IMR-90 (cell line): ENCODE data around the gene ANAPC7. TPM values are rescaled to one million over a fixed set of nuclear protein-coding genes. Genes with fewer than 3 reads are reported as not detected.

Experiments used
- ATAC-seq: fragments of 200-7000 bp; cut with Tn5 transposase; 2 replicates; pipeline ENCODE4 v1.9.1; 2020; ENCODE audit warnings: low read depth, mild to moderate bottlenecking, moderate library complexity
- Bru-seq: library from RNA; stranded (reverse); fragments of 400-500 nt; gene quantifications from one replicate; lab custom pipeline; 2021; lab: Mats Ljungman, UMichigan
- BruChase-seq, 2 experiments: library from RNA; stranded (reverse); fragments of 400-500 nt; gene quantifications; one replicate each; lab custom pipeline; 2021; lab: Mats Ljungman, UMichigan
- BruUV-seq: library from RNA; stranded (reverse); fragments of 400-500 nt; replicated peaks from 2 replicates; lab custom pipeline; 2021; lab: Mats Ljungman, UMichigan
- CTCF ChIA-PET: fragments of 300-600 bp; formaldehyde crosslinking; extraction: SDS; loops from one replicate; lab custom pipeline; 2021; ENCODE audit warnings: antibody characterized with exemption; lab: Yijun Ruan, JAX
- POLR2A ChIA-PET: fragments of 300-600 bp; sonication (Branson Sonifier 250); formaldehyde crosslinking; loops from one replicate; lab custom pipeline; 2022; ENCODE audit warnings: antibody characterized with exemption; ENCODE audit not compliant: unreplicated experiment; lab: Charles Lee
- DNase-seq: peaks from one replicate; pipeline ENCODE4 v3.0.0; 2013
- H2AFZ ChIP-seq: replicated peaks from 2 replicates; pipeline ENCODE3; 2013; ENCODE audit warnings: low read length, mild to moderate bottlenecking; ENCODE audit not compliant: poor library complexity
- H2AK5ac ChIP-seq: 2 replicates; pipeline ENCODE4 v1.6.1; 2013; ENCODE audit warnings: low read depth, low read length, inconsistent platforms
- H2AK9ac ChIP-seq: replicated peaks from 2 replicates; pipeline ENCODE3; 2013; ENCODE audit warnings: mild to moderate bottlenecking, low read depth, low read length, moderate library complexity; ENCODE audit not compliant: poor library complexity
- H2BK120ac ChIP-seq: 2 replicates; pipeline ENCODE4 v1.6.1; 2013; ENCODE audit warnings: low read depth, low read length, inconsistent platforms
- H2BK15ac ChIP-seq: 3 replicates; pipeline ENCODE4 v1.6.1; 2013; ENCODE audit warnings: low read depth, low read length, inconsistent platforms
- H2BK20ac ChIP-seq: 2 replicates; pipeline ENCODE4 v1.6.1; 2013; ENCODE audit warnings: low read depth, mild to moderate bottlenecking, inconsistent platforms, low read length, moderate library complexity
- H2BK5ac ChIP-seq: 2 replicates; pipeline ENCODE4 v1.6.1; 2013; ENCODE audit warnings: mild to moderate bottlenecking, low read depth, low read length, inconsistent platforms; ENCODE audit not compliant: poor library complexity, severe bottlenecking
- H3K14ac ChIP-seq: replicated peaks from 2 replicates; pipeline ENCODE4 v1.6.1; 2013; ENCODE audit warnings: low read depth, low read length, inconsistent platforms
- H3K18ac ChIP-seq: 2 replicates; pipeline ENCODE4 v1.6.1; 2013; ENCODE audit warnings: low read depth, low read length, control low read depth
- H3K23ac ChIP-seq: 2 replicates; pipeline ENCODE4 v1.6.1; 2013; ENCODE audit warnings: low read depth, low read length, inconsistent platforms
- H3K27ac ChIP-seq: 2 replicates; pipeline ENCODE4 v1.5.1; 2013; ENCODE audit warnings: mild to moderate bottlenecking, control low read depth, low read length; ENCODE audit not compliant: insufficient read depth
- H3K27me3 ChIP-seq: 2 replicates; pipeline ENCODE4 v1.6.1; 2013; ENCODE audit warnings: low read length; ENCODE audit not compliant: control insufficient read depth, insufficient read depth
- H3K36me3 ChIP-seq: 2 replicates; pipeline ENCODE4 v1.6.1; 2013; ENCODE audit warnings: low read length, mixed read lengths; ENCODE audit not compliant: control insufficient read depth, insufficient read depth
- H3K4ac ChIP-seq: 2 replicates; pipeline ENCODE4 v1.6.1; 2013; ENCODE audit warnings: low read depth, low read length, inconsistent platforms
- H3K4me1 ChIP-seq: 2 replicates; pipeline ENCODE4 v1.6.1; 2013; ENCODE audit warnings: low read length, mixed read lengths; ENCODE audit not compliant: control insufficient read depth, insufficient read depth
- H3K4me2 ChIP-seq: 2 replicates; pipeline ENCODE4 v1.6.1; 2013; ENCODE audit warnings: low read depth, mild to moderate bottlenecking, control low read depth, low read length, moderate library complexity
- H3K4me3 ChIP-seq: 2 replicates; pipeline ENCODE4 v1.5.1; 2013; ENCODE audit warnings: low read depth, mild to moderate bottlenecking, control low read depth, low read length, moderate library complexity; ENCODE audit not compliant: insufficient read depth
- H3K56ac ChIP-seq: 2 replicates; pipeline ENCODE4 v1.6.1; 2013; ENCODE audit warnings: low read length, inconsistent platforms; ENCODE audit not compliant: insufficient read depth; ENCODE audit errors: extremely low read depth
- H3K79me1 ChIP-seq, 2 experiments: 2 replicates each; pipeline ENCODE4 v1.6.1; 2013; ENCODE audit warnings: low read length in 2 of 2, inconsistent platforms in 1 of 2, low read depth in 1 of 2
- H3K9ac ChIP-seq: 2 replicates; pipeline ENCODE4 v1.6.1; 2013; ENCODE audit warnings: low read depth, low read length, control low read depth
- H3K9me1 ChIP-seq: 2 replicates; pipeline ENCODE4 v1.6.1; 2013; ENCODE audit warnings: low read length, inconsistent platforms; ENCODE audit not compliant: insufficient read depth
- H3K9me3 ChIP-seq: 2 replicates; pipeline ENCODE4 v1.6.1; 2013; ENCODE audit warnings: low read length; ENCODE audit not compliant: control insufficient read depth, insufficient read depth
- H4K20me1 ChIP-seq: 2 replicates; pipeline ENCODE4 v1.6.1; 2013; ENCODE audit warnings: low read length, inconsistent platforms; ENCODE audit not compliant: insufficient read depth
- H4K5ac ChIP-seq: 2 replicates; pipeline ENCODE4 v1.6.1; 2013; ENCODE audit warnings: mild to moderate bottlenecking, low read depth, low read length, control low read depth
- H4K8ac ChIP-seq, 2 experiments: 2 replicates each; pipeline ENCODE4 v1.6.1; 2013; ENCODE audit warnings: low read depth in 2 of 2, low read length in 2 of 2, control low read depth in 1 of 2, inconsistent platforms in 1 of 2
- H4K91ac ChIP-seq: 2 replicates; pipeline ENCODE4 v1.6.1; 2013; ENCODE audit warnings: low read depth, low read length, inconsistent platforms; ENCODE audit not compliant: insufficient read depth
- BHLHE40 ChIP-seq: fragments of 150-350 bp; IDR thresholded peaks from 2 replicates; pipeline ENCODE4 v1.6.1; 2016; ENCODE audit warnings: mild to moderate bottlenecking, low read depth, low read length
- CHD1 ChIP-seq: IDR thresholded peaks from 2 replicates; pipeline ENCODE4 v1.6.1; 2012; ENCODE audit warnings: low read depth, low read length, improper control_type of control experiment
- CTCF ChIP-seq: conservative IDR thresholded peaks from 2 replicates; pipeline ENCODE4 v1.5.1; 2012; ENCODE audit warnings: mild to moderate bottlenecking, low read depth, low read length, improper control_type of control experiment
- MXI1 ChIP-seq: IDR thresholded peaks from 2 replicates; pipeline ENCODE4 v1.6.1; 2012; ENCODE audit warnings: low read depth, mild to moderate bottlenecking, low read length, moderate library complexity, borderline replicate concordance
- POLR2A ChIP-seq: IDR thresholded peaks from 2 replicates; pipeline ENCODE4 v1.6.1; 2012; ENCODE audit warnings: mild to moderate bottlenecking, low read depth, low read length
- RAD21 ChIP-seq: IDR thresholded peaks from 2 replicates; pipeline ENCODE4 v1.6.1; 2012; ENCODE audit warnings: low read length, improper control_type of control experiment
- RCOR1 ChIP-seq: IDR thresholded peaks from 2 replicates; pipeline ENCODE4 v1.6.1; 2012; ENCODE audit warnings: mild to moderate bottlenecking, low read length, improper control_type of control experiment; ENCODE audit not compliant: insufficient replicate concordance
- RFX5 ChIP-seq: IDR thresholded peaks from 2 replicates; pipeline ENCODE4 v1.8.0; 2012; ENCODE audit warnings: low read depth, mild to moderate bottlenecking, low read length, moderate library complexity
- SMC3 ChIP-seq: fragments of 150-350 bp; IDR thresholded peaks from 2 replicates; pipeline ENCODE4 v1.6.1; 2016; ENCODE audit warnings: low read depth, mild to moderate bottlenecking, antibody characterized with exemption, low read length, moderate library complexity
- WGBS, 2 experiments: methylation state at CpG; one replicate each; pipeline versions ENCODE4 v1.1.5 to v1.1.7; 2013; ENCODE audit warnings: missing lambda C conversion rate in 2 of 2; ENCODE audit not compliant: insufficient read length in 1 of 2; ENCODE audit errors: extremely low coverage in 2 of 2; 5-methylcytosine and 5-hydroxymethylcytosine counted together
- dilution Hi-C: fragments of 300-500 bp; cut with HindIII; formaldehyde crosslinking; loops from one replicate; pipeline ENCODE4 v1.14.3; 2018; ENCODE audit warnings: low sequenced_read_pairs; ENCODE audit not compliant: unreplicated experiment
- in situ Hi-C: fragments of 300-500 bp; cut with MboI; formaldehyde crosslinking; loops from 3 replicates; pipeline ENCODE4 v1.14.3; 2019; ENCODE audit warnings: low sequenced_read_pairs, inconsistent platforms, mixed read lengths
- intact Hi-C: fragments of 100-400 bp; cut with micrococcal nuclease; formaldehyde crosslinking; loops from 2 replicates; pipeline ENCODE4 v1.10.0; 2022
- long read RNA-seq: library from polyadenylated mRNA; unstranded; transcript quantifications from one replicate; pipeline ENCODE4 v2.0.0, GENCODE V29; 2021; ENCODE audit not compliant: unreplicated experiment
- polyA plus RNA-seq, 3 experiments: library from polyadenylated mRNA; depleted of rRNA; stranded (reverse); fragments of >200 nt; gene quantifications; 2 replicates each; pipeline ENCODE4 v1.2.3, GENCODE V29; 2012; ENCODE audit warnings: low replicate concordance in 1 of 3
- total RNA-seq: library from RNA; depleted of rRNA; stranded (reverse); fragments of >200 nt; gene quantifications from 2 replicates; pipeline ENCODE4 v1.2.3, GENCODE V29; 2012; rRNA removed
- TF ChIP-seq, protein P1 (sequence below): fragments of 150-350 bp; IDR thresholded peaks from 2 replicates; pipeline ENCODE4 v1.6.1; 2017; ENCODE audit warnings: mild to moderate bottlenecking, antibody characterized with exemption, low read length, low read depth

The ANAPC7 gene, protein sequence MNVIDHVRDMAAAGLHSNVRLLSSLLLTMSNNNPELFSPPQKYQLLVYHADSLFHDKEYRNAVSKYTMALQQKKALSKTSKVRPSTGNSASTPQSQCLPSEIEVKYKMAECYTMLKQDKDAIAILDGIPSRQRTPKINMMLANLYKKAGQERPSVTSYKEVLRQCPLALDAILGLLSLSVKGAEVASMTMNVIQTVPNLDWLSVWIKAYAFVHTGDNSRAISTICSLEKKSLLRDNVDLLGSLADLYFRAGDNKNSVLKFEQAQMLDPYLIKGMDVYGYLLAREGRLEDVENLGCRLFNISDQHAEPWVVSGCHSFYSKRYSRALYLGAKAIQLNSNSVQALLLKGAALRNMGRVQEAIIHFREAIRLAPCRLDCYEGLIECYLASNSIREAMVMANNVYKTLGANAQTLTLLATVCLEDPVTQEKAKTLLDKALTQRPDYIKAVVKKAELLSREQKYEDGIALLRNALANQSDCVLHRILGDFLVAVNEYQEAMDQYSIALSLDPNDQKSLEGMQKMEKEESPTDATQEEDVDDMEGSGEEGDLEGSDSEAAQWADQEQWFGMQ
- total RNA-seq (57.9 and 61.4 TPM in 2 replicates), polyA plus RNA-seq (2012; rRNA removed) (38.7 and 46.4 TPM in 2 replicates), Bru-seq, nascent RNA (percentile 87 among the genes with signal in this experiment), BruChase-seq, experiment 1, labeled RNA remaining after a 6-hour chase (percentile 97 among the genes with signal in this experiment), BruChase-seq, experiment 2, labeled RNA remaining after a 2-hour chase (percentile 95 among the genes with signal in this experiment)
- 22.9 and 25.4 TPM in 2 replicates for polyA plus RNA-seq (2012; cell fraction: cytosol; rRNA removed)
- 78.7 and 172 TPM in 2 replicates for polyA plus RNA-seq (2012; cell fraction: nucleus; rRNA removed; ENCODE audit: low replicate concordance)
- long read RNA-seq, transcript ANAPC7-203 (11 exons, 3,045 nt) = major isoform, 28 of 49 reads
- long read RNA-seq, partial matches to known transcripts = 1 of 49 reads
- long read RNA-seq, other reads (novel, unspliced or antisense) = 16 of 49 reads

GRCh38 chr12:110403146-110403975 lies at the start of gene ANAPC7:
Gene ANAPC7, minus strand, starts transcription at chr12:110403708. Its CDS starts 81 bp downstream, at chr12:110403627.
- peak within 1 kb of the TSS; percentile 93 for H2BK120ac ChIP-seq
- WGBS, 2 experiments = 0% methylated on average over 23 of the region's 62 CpGs; no CpG with 5 or more reads in 1 of the 2 experiments
- peak within 1 kb of the TSS; percentile 90 for H3K9ac ChIP-seq
- H2AK9ac ChIP-seq = peak within 1 kb of the TSS; percentile 96
- peak; percentile 99 for ATAC-seq
- intact Hi-C loops (no loop called here), dilution Hi-C loops (no loop called here), in situ Hi-C loops (no loop called here)
- peak within 1 kb of the TSS; percentile 40 for H2BK20ac ChIP-seq
- no TSS peak for BruUV-seq
- peak within 1 kb of the TSS; percentile 86 for H3K4ac ChIP-seq
- peaks cover 11% of the 10 kb centered on the region for H3K36me3 ChIP-seq
- H3K4me3 ChIP-seq = peak within 1 kb of the TSS; percentile 82
- peaks cover 3% of the 10 kb centered on the region for H3K9me1 ChIP-seq
- peaks cover 3% of the 10 kb centered on the region; the same call in 1 of the 2 replicates for H3K4me1 ChIP-seq
- H2AK5ac ChIP-seq = peak within 1 kb of the TSS; percentile 87
- H3K9me3 ChIP-seq = no peaks in the 10 kb centered on the region
- H3K23ac ChIP-seq = peak within 1 kb of the TSS; percentile 90
- H4K20me1 ChIP-seq = peaks cover 3% of the 10 kb centered on the region; the same call in 1 of the 2 replicates
- peak within 1 kb of the TSS; percentile 96 for H2BK5ac ChIP-seq
- ChIA-PET POLR2A (no interaction called here), CTCF (no interaction called here)
- peak within 1 kb of the TSS; percentile 94 for H3K14ac ChIP-seq
- peaks cover 17 to 43% of the 10 kb centered on the region in 2 experiments for H3K79me1 ChIP-seq
- H3K18ac ChIP-seq = peak within 1 kb of the TSS; percentile 96
- peak within 1 kb of the TSS; percentile 98 for H2AFZ ChIP-seq
- H4K8ac ChIP-seq = peak within 1 kb of the TSS; percentile 99 to 100
- H3K27ac ChIP-seq = peak within 1 kb of the TSS; percentile 87
- DNase-seq = peak; percentile 90
- peak within 1 kb of the TSS; percentile 97 for H4K91ac ChIP-seq
- H4K5ac ChIP-seq = peak within 1 kb of the TSS; percentile 100
- H2BK15ac ChIP-seq = peak within 1 kb of the TSS; percentile 98
- H3K27me3 ChIP-seq = no peaks in the 10 kb centered on the region; the same call in 1 of the 2 replicates
- peak within 1 kb of the TSS; percentile 99 for H3K4me2 ChIP-seq
- peak within 1 kb of the TSS; percentile 100 for H3K56ac ChIP-seq
- TF ChIP-seq SMC3 (0 out of 2 replicates have a peak, but pooled peaks have one; percentile 16), CHD1 (no peak), MXI1 (peak; percentile 98), CTCF (peak; percentile 30; the same call in 1 of the 2 replicates), RFX5 (no peak), BHLHE40 (no peak), RCOR1 (no peak), POLR2A (peak; percentile 87), RAD21 (peak; percentile 24; the same call in 1 of the 2 replicates)
- TF ChIP-seq, protein P1, sequence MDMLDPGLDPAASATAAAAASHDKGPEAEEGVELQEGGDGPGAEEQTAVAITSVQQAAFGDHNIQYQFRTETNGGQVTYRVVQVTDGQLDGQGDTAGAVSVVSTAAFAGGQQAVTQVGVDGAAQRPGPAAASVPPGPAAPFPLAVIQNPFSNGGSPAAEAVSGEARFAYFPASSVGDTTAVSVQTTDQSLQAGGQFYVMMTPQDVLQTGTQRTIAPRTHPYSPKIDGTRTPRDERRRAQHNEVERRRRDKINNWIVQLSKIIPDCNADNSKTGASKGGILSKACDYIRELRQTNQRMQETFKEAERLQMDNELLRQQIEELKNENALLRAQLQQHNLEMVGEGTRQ = peak; percentile 73
